ENCODE data around the gene HDGFL2.

HDGFL2 gene

DNA sequence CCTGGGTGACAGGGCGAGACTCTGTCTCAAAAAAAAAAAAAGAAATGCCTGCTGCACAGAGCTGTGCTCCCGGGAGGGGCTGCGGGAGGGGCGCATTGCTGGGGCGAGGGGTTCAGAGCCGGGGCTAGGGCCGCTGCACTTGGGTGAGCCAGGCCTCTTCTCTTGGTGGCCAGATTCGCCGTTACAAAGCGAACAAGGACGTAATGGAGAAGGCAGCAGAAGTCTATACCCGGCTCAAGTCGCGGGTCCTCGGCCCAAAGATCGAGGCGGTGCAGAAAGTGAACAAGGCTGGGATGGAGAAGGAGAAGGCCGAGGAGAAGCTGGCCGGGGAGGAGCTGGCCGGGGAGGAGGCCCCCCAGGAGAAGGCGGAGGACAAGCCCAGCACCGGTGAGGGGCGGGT, 27.2 kb downstream of the HDGFL2 start:
- DNase-seq (ENCODE audit: low spot score), result peak; percentile 37

DNA sequence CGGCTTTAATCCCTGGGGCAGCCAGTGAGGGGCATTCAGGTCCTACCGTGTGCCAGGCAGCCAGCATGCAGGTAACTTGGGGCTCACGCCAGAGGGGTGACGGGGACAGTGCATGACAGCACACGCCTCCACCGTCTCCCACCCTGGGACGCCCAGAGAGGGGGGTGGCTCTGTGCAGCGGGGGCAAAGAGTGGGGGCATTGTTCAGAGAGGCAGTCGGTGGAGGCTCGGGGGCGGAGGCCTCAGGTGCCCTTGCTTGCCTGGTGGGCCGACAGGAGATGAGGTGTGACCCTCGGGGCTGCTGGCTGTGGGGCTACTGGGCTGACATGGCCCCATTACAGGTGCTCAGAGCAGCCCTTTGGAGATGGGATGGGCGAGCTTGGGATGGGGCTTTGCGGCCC, 27.8 kb downstream of the HDGFL2 start:
- DNase-seq (ENCODE audit: low spot score), result peak; percentile 53

DNA sequence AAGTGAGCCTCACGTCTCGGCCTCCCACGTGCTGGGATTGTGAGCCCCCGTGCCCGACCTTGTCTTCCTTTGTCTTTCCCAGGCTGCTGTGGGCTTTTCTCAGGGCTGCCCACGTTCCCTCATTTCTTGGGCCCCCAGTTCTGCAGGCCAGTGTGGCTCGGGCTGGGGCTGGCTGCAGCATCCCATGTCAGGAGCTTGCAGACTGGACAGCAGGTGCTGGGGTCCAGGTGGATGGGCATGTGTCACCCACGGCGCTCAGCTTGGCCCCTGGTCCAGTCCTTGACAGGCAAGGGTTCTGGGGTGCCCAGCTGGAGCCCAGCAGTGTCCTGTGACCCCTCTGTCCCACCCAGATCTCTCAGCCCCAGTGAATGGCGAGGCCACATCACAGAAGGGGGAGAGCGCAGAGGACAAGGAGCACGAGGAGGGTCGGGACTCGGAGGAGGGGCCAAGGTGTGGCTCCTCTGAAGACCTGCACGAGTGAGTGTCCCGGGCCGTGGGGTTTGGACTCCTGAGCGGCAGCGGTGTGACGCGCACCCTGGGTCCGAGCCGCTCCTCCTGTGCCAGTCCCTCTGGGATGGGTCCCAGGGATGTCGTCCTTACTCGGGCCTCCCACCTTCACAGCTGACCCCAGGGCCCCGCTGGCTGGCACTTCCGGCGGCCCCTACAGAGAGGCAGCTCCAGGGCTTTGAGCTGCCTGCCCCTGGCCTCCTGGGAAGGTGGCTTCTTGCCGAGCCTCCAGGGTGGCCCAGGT, 28.9 kb downstream of the HDGFL2 start:
- DNase-seq (ENCODE audit: low spot score), result peak; percentile 52

DNA sequence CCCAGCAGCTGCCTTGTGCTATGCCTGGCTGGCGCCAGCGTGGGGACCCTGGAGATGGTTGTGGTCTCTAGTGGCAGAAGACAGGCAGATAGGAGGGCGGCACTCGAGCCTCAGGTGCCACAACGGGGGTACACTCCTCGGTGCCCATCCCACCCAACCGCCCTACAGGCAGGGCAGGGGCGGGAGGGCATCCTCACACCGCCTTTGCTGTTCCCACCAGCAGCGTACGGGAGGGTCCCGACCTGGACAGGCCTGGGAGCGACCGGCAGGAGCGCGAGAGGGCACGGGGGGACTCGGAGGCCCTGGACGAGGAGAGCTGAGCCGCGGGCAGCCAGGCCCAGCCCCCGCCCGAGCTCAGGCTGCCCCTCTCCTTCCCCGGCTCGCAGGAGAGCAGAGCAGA, 29.6 kb downstream of the HDGFL2 start:
- DNase-seq (ENCODE audit: low spot score), result no peak

DNA sequence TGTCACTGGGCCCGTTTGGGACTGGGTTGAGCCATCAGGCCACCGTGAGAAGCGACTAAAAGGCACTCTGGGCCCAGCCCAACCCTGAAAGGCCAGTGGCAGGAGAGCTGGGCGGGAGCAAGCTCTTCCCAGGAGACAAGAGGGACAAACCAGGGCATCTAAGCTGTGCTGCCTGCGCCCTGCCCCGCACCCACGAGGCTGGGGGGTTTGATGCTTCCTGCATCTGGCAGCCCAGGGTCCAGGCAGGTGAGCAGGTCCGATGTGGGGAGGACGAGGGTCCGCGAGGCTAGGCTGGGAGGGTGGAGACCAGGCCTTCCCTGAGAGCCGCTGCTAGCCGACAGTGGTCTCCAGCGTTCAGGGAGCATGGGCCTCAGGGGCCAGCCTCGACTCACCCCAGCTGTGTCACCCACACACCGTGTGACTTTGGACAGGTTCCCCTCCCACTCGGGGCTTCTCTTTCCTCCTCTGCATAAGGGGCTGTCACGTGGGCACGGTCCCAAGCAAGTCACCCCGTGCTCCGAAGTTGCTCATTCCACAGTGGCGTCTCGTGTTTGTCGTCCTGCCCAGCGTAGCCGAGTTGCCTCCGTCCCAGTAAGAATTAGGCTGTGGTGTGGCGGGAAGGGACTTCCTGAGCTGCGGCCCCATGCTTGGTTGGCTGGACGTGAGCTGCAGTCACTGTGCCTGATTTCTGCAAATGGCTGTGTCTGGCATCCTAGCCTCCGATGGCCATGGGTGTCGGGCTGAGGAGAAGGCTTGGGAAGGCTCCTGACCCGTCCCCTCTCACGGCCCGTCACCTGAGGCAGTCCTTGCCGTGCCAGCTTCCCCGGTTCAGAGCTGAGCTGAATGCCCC, 30.4 kb downstream of the HDGFL2 start:
- DNase-seq (ENCODE audit: low spot score), result peak; percentile 47

DNA sequence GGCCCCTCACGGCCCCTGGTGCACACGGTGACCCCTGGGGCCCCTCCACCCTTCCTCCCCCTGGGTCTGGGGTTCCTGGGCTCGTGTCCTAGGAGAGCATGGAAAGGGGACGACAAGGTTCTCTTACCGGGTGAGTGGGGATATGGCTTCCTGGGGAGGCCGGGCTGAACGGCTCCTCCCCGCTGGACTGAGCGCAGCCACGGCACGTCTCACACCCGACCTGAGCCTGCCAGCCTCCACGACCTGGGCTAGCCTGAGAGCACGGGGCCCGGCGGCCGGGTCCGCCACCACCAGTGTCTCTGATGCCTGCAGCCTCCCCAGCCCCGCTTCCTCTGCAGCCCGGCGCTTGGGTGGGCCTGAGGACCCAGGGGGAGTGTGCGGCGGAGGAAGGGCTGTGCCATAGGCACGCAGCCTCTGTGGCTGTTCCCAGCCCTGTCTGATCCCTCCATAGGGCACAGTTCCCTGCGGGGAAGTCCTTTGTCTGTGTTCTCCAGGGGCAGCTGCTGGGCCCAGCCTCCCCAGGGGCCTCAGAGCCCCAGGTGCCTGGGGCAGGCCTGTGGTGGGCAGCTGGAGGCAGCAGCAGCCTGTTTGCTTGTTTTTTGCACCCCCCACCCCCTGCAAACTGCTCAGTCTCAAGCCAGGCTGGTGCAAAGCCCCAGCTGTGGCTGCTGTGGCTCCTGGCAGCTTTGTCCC, 31.2 kb downstream of the HDGFL2 start:
- peak; percentile 58 for DNase-seq (ENCODE audit: low spot score)

DNA sequence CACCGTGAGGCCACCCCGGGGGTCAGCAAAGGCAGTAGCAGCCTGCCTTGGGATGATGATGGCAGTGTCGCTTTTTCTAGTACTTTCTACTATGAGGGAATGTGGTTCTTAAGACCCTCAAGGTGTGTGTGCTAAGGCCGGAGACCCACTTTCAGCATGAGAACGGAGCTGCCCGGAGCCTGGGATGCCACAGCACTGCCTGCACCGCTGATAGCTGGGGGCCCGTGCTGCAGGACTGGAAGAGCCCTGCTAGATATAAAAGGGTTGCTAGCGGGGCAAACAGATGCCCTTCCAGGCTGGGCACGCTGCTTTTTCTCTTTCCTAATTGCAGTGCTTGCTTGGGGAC, 31.7 kb downstream of the HDGFL2 start:
- DNase-seq (ENCODE audit: low spot score), result no peak

DNA sequence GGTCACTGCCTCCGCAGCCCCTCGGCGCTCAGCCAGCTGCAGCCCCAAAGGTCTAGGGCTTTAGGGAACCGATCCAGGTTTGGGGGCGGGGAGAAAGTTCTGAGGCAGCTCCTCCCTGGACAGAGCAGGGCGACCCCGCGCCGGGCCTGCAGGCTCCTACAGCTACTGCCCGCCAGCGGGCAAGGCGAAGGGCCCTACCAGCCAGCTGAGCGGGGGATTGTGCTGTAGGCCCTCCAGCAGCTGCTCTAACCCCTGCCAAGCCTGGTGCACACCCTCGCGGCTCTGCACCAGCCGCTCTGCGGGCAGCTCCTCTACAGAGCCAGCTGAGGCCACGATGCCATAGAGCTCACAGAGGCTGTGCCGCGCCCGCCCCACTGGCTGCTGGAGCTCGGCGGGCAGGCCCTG, 32.2 kb downstream of the HDGFL2 start:
- no peak for DNase-seq (ENCODE audit: low spot score)

DNA sequence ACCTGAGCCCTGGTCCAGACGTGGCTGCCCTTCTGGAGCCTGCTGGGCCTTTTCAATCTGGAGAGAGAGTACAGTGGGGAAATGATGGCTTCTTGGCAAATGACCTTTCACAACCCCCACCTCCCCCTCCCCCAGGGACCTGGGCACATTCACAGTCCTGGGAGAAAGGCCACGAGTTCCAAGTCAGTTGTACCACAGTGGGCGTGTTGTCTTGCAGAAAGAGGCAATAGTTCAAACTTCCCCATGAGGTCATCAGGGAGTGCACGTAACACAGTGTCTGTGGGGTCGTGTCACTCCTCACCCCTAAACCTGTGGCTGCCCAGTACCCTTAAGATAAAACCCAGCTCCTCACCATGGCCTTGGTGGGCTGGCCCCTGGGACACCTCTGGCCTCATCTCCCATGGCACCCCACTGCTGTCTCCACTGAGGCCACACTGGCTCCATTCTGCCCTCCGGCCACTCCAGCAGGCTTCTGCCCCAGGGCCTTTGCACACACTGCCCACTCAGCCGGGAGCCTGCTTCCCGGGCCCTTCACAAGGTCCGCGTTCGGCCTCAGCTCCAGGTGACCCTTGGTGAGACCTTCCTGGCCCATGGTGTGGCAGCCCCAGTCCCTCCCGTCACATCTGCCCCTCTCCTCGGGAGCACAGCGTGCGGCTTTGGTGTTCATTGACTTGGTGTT, 32.9 kb downstream of the HDGFL2 start:
- no peak for DNase-seq (ENCODE audit: low spot score)

DNA sequence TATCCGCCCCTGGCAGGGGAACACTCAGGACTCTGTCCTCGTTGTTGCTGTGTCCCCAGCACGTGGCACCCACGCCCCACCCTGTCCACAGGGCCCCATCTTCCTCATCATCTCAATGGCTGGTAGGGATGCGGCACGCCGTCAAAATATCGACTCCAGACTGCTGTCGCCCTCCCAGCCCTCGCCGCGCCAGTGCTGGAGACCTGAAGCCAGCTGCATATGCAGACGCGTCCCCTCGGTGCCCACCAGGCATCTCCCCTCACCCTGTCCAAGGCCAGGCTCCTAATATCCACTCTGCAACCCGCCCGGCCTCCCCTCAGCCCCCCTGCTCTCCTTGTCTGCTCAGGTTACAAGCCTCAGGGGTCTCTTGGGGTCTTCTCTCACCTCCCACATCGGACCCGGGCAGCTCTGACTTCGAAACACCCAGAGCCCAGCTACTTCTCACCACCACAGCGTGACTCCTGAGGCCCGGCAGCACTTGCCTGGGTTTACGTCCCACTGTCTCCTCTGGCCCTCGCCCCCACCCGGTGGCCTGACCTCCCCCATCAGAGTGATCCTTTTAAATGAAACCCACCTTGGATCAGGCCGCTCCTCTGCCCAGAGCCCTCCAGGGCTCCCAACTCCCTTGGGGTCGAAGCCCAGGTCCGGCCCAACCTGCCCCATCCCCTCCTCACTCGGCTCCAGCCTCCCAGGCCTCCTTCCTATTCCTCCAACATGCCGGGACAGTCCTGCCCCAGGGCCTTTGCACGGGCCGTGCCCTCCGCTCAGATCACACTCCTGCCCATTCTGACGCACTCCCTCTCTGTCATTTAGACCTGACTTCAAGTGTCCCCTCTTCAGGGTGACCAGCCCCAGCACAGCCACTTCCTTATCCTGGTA, 33.7 kb downstream of the HDGFL2 start:
- DNase-seq (ENCODE audit: low spot score), result no peak

DNA sequence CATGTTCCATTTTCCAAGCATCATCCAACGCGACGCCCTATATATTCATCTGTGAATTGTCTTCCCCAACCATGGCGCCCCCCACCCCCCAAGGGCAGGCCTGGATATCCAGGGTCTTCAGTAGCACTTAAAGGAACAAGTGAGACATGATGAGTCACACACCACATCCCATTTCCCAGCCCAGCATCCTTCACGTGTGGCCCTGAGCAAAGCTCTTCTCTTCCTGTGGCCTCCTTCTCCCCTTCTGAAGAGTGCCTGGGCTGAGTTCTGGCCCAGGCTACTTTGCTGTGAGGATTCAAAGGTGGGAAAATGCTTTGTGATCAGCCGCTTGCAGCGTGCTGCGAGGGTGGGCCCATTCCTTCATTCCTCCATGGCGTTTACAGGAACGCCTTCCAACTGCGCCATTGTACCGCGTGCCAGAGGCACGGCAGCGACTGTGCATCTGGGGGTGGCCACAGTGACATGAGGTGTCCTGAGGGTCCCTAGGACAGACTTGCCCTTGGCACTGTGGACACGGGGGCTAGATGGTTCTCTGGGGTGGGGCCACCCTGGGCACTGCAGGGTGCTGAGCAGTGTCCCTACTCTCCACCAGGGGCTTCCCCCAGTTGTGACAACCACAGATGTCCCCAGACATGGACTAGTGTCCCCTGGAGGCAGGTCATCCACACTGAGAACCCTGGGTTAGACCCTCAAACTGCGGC, 34.5 kb downstream of the HDGFL2 start:
- DNase-seq (ENCODE audit: low spot score), result no peak

DNA sequence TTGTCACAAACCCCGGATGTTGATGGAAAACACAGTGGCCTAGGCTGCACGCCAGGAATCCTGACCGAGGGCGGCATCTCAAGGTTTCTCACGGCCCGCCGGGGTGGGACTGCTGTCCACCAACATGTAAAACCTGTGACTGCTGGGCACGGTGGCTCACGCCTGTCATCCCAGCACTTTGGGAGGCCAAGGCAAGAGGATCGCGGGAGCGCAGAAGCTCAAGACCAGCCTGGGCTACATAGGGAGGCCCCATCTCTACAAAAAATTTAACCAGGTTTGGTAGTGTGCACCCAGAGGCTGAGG, 35.0 kb downstream of the HDGFL2 start:
- no peak for DNase-seq (ENCODE audit: low spot score)

DNA sequence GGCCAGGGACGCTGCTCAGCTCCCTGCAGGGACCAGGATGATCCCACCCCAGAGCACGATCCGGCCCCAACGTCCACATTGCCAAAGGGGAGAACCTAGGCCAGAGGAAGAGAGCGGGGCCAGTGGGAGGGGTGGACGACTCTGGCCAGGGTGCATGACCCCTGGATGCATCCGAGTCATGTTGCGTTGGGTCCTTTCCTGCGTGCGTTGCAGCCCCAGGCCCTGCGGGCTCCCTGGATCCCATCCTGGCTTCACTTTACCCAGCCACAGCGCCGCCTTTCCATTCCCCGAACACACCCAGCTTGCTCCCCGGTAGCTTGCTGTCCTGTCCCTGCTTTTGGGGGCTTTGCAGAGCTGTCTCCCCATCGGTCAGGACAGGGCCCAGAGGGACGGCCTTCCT, 35.7 kb downstream of the HDGFL2 start:
- no peak for DNase-seq (ENCODE audit: low spot score)

DNA sequence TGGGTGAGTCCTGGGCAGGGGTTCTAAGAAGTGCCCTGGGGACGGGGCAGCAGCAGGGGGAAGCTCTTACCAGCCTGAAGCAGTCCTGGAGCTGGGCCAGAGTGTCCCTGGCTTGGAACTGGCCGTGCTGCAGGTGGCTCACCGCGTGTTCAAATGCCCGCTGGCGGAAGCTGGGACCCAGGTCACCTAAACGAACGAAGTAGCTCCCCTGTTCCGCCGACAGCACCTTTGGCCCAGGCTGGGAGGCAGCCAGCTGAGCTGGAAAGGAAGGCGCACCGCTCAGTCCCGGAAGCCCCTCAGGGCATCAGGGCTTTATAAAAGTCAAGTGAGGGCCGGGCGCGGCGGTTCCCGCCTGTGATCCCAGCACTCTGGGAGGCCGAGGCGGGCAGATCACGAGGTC, 36.6 kb downstream of the HDGFL2 start:
- DNase-seq (ENCODE audit: low spot score), result no peak

DNA sequence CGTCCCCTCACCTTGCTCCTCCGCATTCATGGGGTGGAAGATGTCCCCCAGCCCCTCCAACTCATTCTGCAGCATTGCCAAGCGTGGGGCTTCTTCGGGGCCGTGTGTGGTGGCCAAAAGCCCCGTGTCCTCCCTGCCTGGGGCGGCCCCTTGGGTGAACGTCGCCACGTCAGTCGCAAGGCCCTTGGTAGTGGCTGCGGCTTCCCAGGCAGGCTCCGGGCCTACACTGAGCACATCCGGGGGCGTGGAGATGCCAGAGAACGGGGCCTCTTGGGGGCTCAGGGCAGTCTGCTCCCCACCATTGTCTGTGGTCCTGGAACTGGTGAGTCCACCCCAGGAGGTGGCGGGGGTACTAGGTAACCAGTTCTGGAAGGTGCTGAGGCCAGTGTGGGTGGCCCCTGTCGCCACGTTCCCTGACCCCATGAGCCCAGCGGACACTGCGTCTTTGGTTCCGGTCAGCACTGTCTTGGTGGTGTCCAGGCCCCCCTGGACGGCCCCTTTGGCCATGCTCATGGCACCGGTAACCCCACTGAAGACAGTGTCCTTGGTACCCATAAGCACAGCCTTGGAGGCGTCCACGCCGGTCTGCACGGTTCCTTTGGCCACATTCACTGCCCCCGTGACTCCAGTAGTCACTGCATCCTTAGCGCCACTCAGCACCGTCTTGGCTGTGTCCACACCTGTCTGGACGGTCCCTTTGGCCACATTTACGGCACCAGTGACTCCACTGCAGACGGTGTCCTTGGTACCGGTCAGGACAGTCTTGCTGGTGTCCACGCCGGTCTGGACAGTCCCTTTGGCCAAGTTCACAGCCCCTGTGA, 38.5 kb downstream of the HDGFL2 start:
- DNase-seq (ENCODE audit: low spot score), result no peak

DNA sequence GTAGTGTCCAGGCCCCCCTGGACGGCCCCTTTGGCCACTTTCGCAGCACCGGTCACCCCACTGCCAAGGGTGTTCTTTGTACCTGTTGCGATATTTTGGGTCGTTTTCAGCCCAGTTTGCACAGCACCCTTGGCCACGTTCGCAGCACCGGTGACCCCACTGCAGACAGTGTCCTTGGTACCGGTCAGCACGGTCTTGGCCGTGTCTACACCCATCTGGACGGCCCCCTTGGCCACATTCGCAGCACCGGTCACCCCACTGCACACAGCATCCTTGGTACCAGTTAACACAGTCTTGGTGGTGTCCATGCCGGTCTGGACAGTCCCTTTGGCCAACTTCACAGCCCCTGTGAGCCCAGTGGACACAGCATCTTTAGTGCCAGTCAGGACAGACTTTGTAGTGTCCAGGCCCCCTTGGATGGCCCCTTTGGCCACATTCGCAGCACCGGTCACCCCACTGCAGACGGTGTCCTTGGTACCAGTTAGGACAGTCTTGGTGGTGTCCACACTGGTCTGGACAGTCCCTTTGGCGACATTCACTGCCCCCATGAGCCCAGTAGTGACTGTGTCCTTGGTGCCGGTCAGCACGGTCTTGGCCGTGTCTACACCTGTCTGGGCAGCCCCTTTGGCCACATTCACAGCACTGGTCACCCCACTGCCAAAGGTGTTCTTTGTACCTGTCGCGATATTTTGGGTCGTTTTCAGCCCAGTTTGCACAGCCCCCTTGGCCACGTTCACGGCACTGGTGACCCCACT, 39.4 kb downstream of the HDGFL2 start:
- no peak for DNase-seq (ENCODE audit: low spot score)

DNA sequence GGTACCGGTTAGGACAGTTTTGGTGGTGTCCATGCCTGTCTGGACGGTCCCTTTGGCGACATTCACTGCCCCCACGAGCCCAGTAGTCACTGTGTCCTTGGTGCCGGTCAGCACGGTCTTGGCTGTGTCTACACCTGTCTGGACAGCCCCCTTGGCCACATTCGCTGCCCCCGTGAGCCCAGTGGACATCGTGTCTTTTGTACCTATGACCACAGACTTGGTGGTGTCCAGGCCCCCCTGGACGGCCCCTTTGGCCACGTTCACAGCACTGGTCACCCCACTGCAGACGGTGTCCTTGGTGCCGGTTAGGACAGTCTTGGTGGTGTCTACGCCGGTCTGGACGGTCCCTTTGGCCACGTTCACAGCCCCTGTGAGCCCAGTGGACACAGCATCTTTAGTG, 40.0 kb downstream of the HDGFL2 start:
- no peak for DNase-seq (ENCODE audit: low spot score)

DNA sequence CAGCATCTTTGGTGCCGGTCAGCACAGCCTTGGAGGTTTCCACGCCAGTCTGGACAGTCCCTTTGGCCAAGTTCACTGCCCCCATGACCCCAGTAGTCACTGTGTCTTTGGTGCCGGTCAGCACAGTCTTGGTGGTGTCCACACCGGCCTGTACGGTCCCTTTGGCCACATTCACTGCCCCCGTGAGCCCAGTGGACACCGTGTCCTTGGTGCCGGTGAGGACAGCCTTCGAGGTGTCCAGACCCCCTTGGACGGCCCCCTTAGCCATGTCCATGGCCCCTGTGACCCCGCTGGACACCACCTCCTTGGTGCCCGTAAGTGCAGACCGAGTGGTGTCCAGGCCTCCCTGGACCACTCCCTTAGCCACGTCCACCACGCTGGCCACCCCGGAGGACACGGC, 41.2 kb downstream of the HDGFL2 start:
- DNase-seq (ENCODE audit: low spot score), result no peak

DNA sequence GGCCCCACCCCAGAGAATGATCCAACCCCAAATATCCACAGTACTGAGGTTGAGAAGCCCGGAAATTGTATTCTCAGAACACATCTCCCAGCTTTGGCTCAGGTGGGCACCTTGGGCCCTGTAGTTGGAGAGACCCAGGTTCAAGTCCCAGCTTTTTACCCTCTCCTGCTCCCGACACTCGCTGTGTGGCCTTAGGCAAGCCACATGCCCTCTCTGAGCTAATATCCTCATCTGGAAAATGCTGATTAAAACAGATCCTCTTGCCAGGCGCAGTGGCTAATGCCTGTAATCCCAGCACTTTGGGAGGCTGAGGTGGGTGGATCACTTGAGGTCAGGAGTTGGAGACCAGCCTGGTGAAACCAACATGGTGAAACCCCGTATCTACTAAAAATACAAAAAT, 43.6 kb downstream of the HDGFL2 start:
- DNase-seq (ENCODE audit: low spot score), result no peak
